HG03342 (cell line): ENCODE measurements around the gene C12orf43.
"Not testable (repeated sequence)": the region's sequence is repeated elsewhere in the genome, so short reads cannot be mapped to it uniquely, and the experiment has no call there.

Experiments used
- ATAC-seq: cut with Tn5 transposase; IDR thresholded peaks from one replicate; pipeline ENCODE4 v1.9.1; 2021; ENCODE audit warnings: mild to moderate bottlenecking, moderate library complexity; ENCODE audit not compliant: unreplicated experiment

Gene C12orf43, protein sequence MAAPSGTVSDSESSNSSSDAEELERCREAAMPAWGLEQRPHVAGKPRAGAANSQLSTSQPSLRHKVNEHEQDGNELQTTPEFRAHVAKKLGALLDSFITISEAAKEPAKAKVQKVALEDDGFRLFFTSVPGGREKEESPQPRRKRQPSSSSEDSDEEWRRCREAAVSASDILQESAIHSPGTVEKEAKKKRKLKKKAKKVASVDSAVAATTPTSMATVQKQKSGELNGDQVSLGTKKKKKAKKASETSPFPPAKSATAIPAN

DNA sequence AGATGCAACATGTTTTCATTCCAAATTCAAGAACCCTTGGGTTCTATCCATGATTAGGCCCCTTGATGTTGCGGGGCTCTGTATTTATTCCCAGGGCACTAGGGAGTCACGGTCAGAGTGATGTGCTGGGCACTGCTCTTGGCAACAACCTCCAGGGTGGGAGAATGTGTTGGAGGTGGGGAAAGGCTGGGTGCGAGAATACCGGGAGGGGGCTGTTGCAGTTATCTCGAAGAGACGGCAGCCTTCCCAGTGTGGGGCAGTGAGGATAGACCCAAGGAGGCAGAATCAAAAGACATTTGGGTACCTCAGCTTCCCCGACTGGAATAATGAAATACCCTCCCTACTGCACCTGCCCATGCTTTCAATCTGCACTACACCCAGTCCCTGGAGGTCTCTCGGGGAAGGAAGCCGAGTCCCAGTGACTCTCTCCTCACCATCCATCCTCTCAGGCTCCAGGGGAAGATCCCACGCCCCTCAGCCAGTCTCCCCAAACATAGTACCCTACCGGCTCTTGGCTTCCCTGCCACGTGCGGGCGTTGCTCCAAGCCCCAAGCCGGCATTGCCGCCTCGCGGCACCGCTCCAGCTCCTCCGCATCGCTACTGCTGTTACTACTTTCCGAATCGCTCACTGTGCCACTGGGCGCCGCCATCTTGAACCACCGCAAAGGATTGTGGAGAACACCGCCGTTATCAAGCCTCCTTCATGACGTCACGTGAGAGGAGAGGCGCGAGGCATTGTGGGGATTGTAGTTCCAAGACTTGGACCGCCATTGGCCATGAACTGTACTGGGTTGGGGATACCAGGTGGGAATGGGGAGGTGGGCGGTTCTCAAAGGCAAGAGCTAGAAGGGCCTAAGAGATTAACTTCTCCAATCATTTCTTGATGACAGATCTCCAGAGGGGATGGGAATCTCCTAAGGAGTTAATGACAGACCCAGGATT, at the start of gene C12orf43:
C12orf43 (minus strand) TSS at position 663 of the 942 bp plus-strand sequence; CDS start at position 650, 13 bp downstream.
- peak; percentile 96 for ATAC-seq

DNA sequence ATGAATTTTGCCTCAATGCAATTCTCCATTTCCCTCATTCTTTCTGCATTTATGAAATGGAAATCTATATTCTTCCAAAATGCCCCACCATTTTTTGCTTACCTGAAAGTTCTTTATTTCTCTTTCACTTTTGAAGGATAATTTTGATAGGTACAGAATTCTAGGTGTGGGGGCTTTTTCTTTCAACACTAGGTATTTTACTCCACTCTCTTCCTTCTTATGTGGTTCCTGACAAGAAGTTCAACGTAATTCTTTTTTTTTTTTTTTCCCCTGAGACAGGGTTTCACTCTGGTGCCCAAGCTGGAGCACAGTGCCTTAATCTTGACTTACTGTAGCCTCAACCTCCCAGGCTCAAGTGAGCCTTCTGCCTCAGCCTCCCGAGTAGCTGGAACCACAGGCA, 49.1 kb upstream of the C12orf43 start:
- no peak for ATAC-seq

DNA sequence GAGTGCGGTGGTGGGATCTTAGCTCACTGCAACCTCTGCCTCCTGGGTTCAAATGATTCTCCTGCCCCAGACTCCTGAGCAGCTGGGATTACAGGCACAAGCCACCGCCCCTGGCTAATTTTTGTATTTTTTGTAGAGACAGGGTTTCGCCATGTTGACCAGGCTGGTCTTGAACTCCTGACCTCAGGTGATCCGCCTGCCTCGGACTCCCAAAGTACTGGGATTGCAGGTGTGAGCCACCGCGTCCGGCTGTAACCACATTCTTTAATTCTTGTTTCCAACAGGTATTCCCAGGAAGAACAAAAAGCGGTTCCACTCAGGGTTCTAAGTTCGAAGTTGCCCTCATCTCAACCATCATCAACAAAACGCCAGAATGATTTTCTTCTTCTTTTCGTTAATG, 48.3 kb upstream of the C12orf43 start:
- ATAC-seq: not testable (repeated sequence)

DNA sequence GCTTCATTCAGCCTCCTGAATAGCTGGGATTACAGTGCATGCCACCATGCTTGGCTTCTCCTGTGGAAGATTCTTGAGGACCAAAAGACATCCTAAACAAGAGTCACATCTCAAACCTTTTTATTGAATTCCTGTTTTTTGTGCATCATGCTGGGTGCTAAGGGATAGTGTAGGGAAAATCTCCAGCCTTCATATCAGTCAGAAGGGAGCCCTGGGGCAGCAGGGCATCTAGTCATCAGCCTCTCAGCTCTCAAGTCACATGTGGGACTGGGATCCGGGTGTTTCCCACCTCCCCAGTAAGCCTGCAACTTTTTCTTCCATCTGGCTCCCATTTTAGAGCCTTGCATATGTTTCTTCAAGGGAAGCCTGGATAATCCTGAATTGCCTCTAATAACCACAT, 47.8 kb upstream of the C12orf43 start:
- ATAC-seq: no peak

DNA sequence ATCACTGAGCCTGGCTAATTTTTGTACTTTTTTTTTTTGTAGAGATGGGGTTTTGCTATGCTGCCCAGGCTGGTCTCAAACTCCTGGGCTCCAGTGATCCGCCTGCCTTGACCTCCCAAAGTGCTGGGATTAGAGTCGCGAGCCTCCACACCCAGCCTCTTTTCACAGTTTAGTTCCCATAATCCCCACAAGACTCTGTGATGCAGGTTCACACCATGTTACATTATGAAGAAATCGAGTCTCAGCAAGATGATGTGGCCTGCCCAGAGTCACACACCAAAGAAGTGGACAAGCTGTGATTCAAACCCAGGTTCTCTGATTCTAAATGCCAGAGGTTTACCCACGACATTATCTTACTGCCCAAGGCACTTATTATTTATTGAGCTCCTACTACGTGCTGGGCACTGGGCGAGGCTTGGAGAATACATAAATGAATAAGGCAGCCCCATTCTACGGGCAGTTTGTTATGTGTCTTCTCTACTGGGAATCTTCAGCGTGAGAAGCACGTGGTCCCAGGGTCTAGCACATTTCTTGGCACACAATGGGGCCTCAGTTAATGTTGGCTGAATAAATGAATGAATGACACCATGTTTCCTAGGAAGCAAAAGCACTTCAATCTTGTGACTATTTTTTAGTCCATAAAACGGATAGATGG, 46.2 kb upstream of the C12orf43 start:
- ATAC-seq: no peak

DNA sequence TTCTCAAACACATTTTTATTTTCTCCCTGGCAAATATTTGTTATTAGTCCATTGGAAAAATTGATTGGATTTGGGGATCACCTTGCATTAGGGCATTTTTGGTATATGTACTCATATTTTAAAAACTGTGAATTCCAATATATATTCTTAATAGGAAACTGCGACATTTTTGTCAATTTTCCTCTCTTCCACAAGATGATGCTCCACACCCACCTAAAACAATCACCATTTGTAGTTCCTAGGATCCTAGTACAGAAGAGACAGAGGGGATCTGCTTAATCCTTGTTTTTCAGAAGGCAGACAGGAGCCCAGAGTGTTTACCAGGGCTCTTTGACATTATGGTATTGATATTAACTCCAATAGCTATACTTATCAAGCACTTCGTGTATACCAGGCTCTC, 45.5 kb upstream of the C12orf43 start:
- ATAC-seq: no peak

DNA sequence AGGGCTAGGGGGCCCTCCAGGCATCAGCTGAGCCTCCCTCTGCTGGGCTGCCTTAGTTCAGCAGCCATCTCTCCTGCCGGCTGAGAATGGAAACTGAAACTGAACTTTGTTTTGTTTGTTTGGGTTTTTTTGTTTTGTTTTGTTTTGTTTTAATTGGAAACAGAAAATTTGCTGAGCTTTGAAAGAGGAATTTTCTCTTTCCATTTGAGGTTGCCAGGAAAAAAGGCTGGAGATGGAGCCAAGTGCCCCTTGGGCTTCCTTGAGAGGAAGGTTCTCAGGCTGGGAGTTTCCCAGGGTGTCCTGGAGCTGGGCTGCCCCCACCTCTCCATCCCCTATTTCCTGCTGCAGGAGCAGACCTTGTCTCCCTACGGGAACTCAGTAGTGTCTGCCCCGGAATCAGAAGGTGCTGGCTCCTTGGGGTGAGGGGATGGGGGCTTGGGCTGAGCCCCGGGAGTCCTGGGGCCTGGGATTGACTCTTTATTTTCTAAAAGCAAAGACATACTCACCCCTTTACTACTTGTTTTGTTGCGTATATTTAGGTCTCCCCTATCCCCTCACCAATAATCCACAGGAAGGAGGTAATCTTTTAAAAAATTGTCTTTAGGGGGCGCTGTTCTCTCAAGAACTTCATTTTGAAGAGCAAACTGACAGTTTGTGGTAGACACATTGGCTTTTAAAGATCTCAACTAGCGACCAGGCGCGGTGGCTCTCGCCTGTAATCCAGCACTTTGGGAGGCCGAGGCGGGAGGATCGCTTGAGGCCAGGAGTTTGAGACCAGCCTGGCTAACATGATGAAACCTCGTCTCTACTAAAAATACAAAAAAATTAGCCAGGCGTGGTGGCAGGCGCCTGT, 44.1 kb upstream of the C12orf43 start:
- ATAC-seq: peak; percentile 80

DNA sequence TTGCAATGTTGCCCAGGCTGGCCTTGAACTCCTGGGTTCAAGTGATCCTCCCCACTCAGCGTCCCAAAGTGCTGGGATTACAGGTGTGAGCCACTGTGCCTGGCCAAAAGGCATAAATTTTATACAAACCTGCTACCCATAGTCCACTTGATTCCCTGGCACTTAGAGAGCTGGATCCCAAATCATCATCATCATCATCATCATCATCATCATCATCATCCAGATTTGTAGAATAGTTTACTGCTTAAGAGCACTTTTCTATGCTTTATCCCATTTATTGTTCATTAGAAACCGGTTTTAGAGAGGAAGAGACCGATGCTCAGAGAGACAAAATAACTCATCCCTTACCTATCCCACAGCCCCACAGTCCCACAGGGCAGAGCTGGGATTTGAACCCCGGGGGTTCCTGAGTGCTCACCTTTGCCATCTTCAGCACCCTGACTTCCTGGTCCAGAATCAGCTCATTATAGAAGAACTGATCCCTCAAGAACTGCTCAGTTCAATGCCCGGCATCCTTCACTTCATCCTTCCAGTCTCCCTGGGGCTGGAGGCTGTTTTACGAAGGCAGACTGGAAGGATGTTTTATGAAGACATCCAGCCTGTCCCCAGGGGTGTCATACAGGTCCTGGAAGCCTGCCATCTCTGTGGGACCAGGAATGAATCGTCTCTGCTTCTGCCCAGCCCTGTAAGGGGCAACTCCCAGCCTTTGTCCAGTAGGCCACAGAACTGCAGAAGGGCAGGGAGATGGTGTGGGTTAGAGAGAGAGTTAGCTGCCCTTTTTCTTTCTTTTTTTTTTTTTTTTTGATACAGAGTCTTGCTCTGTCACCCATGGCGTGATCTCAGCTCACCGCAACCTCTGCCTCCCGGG, 43.0 kb upstream of the C12orf43 start:
- ATAC-seq: peak; percentile 3

DNA sequence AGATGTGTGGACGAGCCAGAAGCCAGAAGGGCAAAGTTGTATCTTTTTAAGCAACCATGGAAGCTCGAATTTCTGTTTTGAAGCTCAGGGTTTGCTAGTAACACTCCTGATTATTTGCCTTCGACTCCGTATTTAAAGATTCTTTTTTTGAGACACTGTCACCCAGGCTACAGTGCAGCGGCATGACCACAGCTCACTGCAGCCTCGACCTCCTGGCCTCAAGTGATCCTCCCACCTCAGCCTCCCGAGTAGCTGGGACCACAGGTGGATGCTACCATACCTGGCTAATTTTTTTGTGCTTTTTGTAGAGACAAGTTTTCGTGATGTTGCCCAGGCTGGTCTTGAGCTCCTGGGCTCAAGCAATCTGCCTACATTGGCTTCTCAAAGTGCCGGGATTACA, 41.5 kb upstream of the C12orf43 start:
- ATAC-seq: no peak

DNA sequence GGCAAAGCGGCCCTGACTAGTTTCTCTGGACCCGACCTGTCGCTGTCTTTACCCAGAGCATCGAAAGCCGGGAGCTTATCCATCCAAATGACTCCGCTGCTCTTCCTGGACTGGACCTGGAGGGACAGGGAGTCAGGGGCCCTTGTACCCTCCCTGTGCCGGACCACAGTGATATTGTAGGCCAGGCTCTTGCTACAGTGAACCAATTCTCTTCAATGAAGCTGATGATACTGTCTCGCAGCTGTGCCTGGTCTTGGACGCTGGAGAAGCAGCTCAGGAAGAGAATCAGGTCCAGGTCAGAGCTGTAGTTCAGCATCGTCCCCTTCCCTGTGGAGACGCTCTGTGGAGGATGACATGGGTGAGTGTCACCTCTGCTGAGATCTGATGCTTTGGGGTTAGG, 37.4 kb upstream of the C12orf43 start:
- ATAC-seq: no peak

DNA sequence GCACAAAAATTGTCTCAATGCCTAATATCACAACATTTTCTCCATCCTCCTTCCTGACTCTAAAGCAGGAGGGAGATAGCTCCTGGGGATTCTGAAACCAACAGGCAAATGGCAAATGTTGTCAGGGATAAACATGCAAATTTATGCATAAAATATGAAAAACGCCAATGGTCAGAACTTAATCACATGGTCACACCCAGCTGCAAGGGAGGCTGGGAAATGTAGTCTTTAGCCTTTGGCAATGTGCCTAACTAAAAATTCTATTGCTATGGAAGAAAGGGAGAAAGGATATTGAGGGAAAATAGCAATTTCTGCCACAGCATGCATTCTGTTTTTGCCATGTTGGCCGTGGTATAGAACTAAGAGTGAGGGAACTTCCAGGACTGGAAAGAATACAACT, 34.4 kb upstream of the C12orf43 start:
- ATAC-seq: no peak

DNA sequence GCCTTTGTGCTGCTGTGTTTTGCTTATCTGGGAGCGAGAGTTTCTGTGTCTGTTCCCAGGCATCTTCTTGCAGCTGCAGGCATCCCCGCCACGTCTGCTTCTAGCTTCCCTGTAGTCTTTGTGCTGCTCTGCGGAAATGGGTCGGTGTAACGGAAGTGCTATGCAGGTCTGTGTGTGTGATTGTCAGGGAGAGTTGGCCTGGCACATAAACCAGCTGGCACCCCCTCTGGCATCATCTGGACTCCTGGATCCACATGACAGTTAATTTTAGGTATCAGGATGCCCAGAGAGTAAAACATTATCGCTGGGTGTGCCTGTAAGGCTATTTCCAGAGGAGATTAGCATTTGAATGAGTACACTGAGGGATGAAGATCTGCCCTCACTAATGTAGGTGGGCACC, 32.2 kb upstream of the C12orf43 start:
- ATAC-seq: no peak

DNA sequence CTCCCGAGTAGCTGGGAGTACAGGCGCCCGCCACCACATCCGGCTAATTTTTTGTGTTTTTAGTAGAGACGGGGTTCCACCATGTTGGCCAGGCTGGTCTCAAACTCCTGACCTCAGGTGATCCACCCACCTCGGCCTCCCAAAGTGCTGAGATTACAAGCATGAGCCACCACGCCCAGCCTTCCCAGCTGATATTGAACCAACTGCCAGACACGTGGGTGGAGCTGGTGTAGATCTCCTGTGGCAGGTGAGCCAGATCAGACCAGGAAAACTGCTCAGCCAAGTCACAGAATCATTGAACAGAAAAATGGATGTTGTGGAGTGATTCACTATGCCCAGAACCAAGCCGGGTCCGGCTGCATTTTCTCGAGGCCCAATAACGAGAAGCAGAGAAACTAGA, 31.1 kb upstream of the C12orf43 start:
- ATAC-seq: not testable (repeated sequence)

DNA sequence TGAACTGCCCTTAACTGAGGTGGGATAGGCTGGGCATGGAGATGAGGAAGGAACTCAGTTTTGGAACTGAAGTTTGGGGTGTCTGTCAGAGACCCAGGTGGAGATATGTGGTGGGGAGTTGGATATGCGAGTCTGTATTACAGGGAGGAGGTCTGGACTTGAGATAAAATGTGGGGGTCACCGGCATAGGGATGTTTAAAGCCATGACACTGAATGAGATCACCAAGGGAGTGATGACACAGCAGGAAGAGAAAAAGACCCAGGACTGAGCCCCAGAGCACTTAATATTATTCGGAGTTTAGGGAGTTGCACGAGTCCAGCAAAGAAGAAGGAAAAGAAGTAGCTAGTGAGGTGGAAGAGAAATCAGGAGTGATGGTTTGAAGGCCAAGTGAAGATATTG, 26.8 kb upstream of the C12orf43 start:
- no peak for ATAC-seq

DNA sequence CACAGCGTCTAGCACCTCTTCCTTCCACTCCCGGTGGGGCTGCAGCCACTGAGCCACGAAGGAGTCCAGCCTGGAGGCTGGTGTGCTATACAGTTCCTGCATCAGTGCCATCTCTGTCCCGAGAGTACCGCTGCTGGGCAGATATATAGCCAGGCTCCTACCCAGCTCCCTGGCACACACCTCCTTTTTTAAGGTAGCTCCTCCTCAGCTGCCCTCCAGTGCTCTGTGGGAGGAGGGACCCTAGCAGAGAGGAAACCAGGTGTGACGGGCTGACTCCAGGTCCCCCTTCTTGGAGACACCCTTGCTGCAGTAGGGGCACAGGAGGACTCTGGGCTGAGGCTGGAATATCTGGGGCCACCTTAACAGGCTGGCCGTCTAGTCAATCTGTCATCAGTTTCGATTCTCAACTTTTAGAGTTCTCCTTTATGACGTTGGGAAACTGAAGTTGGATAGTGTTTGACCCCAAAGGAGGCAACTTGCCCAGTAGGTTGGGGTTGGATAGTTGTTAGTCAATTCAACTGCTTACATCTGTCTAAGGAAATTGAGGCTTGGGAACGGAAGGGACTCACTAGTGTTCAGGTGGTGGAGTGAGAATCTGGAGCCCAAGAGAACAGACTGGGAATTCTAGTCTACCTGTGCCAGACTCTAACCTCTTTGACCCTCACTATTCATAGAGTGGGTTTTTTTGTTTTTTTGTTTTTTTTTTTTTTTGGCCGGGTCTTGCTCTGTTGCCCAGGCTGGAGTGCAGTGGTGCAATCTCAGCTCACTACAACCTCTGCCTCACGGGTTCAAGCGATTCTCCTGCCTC, 22.8 kb upstream of the C12orf43 start, which contains the start of gene OASL:
OASL (minus strand) TSS at position 386 of the 808 bp plus-strand sequence; CDS start at position 111, 275 bp downstream.
- ATAC-seq: peak; percentile 81

DNA sequence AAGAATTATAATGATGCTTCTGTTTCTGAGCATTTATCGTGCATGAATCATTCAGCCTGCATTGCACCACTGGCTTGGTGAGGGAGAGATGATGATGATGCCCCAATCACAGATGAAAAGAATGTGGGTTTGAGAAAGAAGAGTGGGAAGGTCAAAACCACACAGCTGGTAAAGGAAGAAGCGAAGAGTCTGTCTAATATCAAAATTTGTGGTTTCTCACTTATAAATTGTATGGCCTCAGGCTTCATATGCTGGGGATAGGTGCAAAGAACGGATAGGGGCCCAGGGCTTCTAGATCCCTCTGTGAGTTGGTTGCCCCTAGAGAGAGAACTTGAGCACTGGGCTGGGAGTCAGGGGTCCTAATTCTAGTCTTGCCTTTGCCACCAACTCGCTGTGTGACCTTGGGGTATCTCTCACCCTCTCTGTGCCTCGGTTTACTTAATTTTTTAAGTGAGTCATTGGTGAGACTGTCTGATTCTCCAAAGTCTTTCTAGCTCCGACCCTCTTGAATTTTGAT, 20.6 kb upstream of the C12orf43 start:
- no peak for ATAC-seq

DNA sequence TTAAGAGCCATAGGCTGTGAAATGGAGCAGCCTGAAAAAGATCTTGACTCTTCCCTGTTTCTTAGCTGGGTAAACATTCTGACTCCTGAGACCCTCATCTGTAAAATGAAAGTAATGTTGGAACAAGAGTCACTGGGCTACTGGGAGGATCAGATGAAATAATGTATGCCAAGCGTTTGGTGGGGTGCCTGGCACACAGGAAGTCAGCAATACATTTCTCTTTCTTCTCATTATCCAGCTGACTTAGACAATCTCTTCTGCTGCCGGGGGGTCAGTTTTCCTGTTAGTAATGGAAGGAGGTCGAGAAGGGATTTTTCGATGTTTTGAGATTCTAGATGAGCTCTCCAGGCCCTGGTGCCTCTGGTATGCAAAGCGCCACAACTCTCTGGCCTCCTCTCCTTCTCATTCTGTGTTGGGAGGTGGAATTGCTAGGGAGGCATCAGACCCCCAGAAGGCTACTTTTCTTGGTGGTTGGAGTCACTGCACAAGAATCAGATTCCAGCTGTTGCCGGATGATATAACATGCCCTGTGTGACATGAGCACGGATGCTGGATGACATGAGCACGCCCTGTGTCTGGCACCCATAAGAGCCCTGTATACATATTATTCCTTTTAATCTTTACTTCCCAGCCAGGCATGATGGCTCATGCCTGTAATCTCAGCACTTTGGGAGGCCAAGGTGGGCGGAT, 18.5 kb upstream of the C12orf43 start:
- no peak for ATAC-seq
